Type B pancreatic cell (in vitro differentiated cells): ENCODE data around the gene NRIP3. TPM values are rescaled to one million over a fixed set of nuclear protein-coding genes. Genes with fewer than 3 reads are reported as not detected.

Experiments used
- DNase-seq: peaks from one replicate; pipeline ENCODE4 v3.0.0; 2021; ENCODE audit warnings: mixed read lengths; ENCODE audit not compliant: unreplicated experiment; ENCODE audit errors: extremely low spot score
- H3K27ac Mint-ChIP-seq: 2 replicates; pipeline ENCODE4 v1.8.0; 2021; ENCODE audit warnings: mild to moderate bottlenecking, mixed read lengths
- H3K27me3 Mint-ChIP-seq: 2 replicates; pipeline ENCODE4 v1.8.0; 2021; ENCODE audit warnings: mixed read lengths
- H3K36me3 Mint-ChIP-seq: 2 replicates; pipeline ENCODE4 v1.8.0; 2021; ENCODE audit warnings: mixed read lengths
- H3K4me1 Mint-ChIP-seq: one replicate; pipeline ENCODE4 v1.8.0; 2021; ENCODE audit warnings: mixed read lengths; ENCODE audit not compliant: unreplicated experiment
- H3K4me3 Mint-ChIP-seq: 2 replicates; pipeline ENCODE4 v1.8.0; 2021; ENCODE audit warnings: mild to moderate bottlenecking, mixed read lengths
- H3K9me3 Mint-ChIP-seq: 2 replicates; pipeline ENCODE4 v1.8.0; 2021; ENCODE audit warnings: mixed read lengths
- CTCF ChIP-seq: fragments of 200-600 bp; sonication (generic); conservative IDR thresholded peaks from 2 replicates; pipeline ENCODE4 v1.5.0; 2021; ENCODE audit warnings: antibody characterized with exemption, mild to moderate bottlenecking
- total RNA-seq: library from RNA; stranded (reverse); gene quantifications from 2 replicates; pipeline ENCODE4 v1.2.1, GENCODE V29; 2021; ENCODE audit warnings: low replicate concordance

Gene NRIP3
- total RNA-seq, 1 donor from 2014 or later, result 0.92 TPM

- DNase-seq, result no peak
- Mint-ChIP-seq H3K9me3 (no peaks in the 10 kb centered on the region), H3K27ac (no peak overlapping the region), H3K36me3 (no peaks in the 10 kb centered on the region), H3K27me3 (no peaks in the 10 kb centered on the region), H3K4me3 (no peak overlapping the region), H3K4me1 (peaks cover 14% of the 10 kb centered on the region)
- no peak for TF ChIP-seq CTCF
Observed at GRCh38 chr11:8933931-8934330, 69.9 kb downstream of the NRIP3 start.

GRCh38 chr11:8932564-8933180, 71.1 kb downstream of the NRIP3 start, which contains the start of gene C11orf16:
TSS of gene C11orf16 (minus strand) at chr11:8932947. CDS start at chr11:8932308, 639 bp downstream.
- no peak for DNase-seq
- Mint-ChIP-seq H3K4me1 (peaks cover 14% of the 10 kb centered on the region), H3K27ac (peak within 1 kb of the TSS; percentile 31), H3K4me3 (no peak within 1 kb of the TSS), H3K27me3 (no peaks in the 10 kb centered on the region), H3K9me3 (no peaks in the 10 kb centered on the region), H3K36me3 (no peaks in the 10 kb centered on the region)
- TF ChIP-seq CTCF, result no peak

Other genes starting within 250 kb of the NRIP3 start
- 14.9 and 16.5 TPM in 2 replicates for gene AKIP1, start 92.8 kb downstream of the NRIP3 start, total RNA-seq
- gene C11orf16, start 71.1 kb downstream of the NRIP3 start, total RNA-seq, result not detected in 2 replicates
- not detected in 2 replicates for gene ASCL3, start 61.0 kb downstream of the NRIP3 start, total RNA-seq
- gene TMEM9B, start 39.6 kb downstream of the NRIP3 start, total RNA-seq, result 26.1 and 45.5 TPM in 2 replicates
- gene SCUBE2, start 87.6 kb upstream of the NRIP3 start, total RNA-seq, result 7.9 and 12.7 TPM in 2 replicates